Daoy (cell line): ENCODE measurements around the gene NANOS1. TPM values are rescaled to one million over a fixed set of nuclear protein-coding genes. Genes with fewer than 3 reads are reported as not detected.

Source experiments
- DNase-seq: peaks from one replicate; pipeline ENCODE4 v3.0.0-alpha.2; 2015; ENCODE audit warnings: low read depth
- total RNA-seq: library from RNA; depleted of rRNA; stranded (reverse); fragments of >200 nt; shearing (Covaris generic); gene quantifications from 2 replicates; pipeline ENCODE4 v1.2.3, GENCODE V29; 2014; rRNA removed

The NANOS1 gene
- total RNA-seq, 1 experiment from 2014 or later = 3.7 TPM

GRCh38 chr10:119060107-119060506 is 30.6 kb downstream of the NANOS1 start:
- DNase-seq = no peak

- DNase-seq = no peak
These were observed 31.8 kb downstream of the NANOS1 start for GRCh38 chr10:119061352-119061751.

GRCh38 chr10:119061926-119062325 is 32.4 kb downstream of the NANOS1 start:
- no peak for DNase-seq

GRCh38 chr10:119070395-119071165 is 41.1 kb downstream of the NANOS1 start:
- no peak for DNase-seq

- no peak for DNase-seq
These were observed 44.1 kb downstream of the NANOS1 start for GRCh38 chr10:119073584-119073983.

GRCh38 chr10:119078422-119079179 is 49.1 kb downstream of the NANOS1 start:
- DNase-seq = no peak

- DNase-seq = peak; percentile 75
These were observed 50.3 kb downstream of the NANOS1 start for GRCh38 chr10:119079599-119080520.

- DNase-seq = peak; percentile 92
These were observed 51.2 kb downstream of the NANOS1 start, which contains the start of gene EIF3A for GRCh38 chr10:119080521-119081259. Gene EIF3A, minus strand, starts transcription at chr10:119080817. Its CDS starts 141 bp downstream, at chr10:119080676.

Other genes starting within 250 kb of the NANOS1 start
- gene EIF3A, start 51.1 kb downstream of the NANOS1 start, total RNA-seq = 81.6 and 82.6 TPM in 2 replicates
- gene DENND10, start 74.4 kb downstream of the NANOS1 start, total RNA-seq = 19.1 and 36.2 TPM in 2 replicates
- 14.1 and 27.9 TPM in 2 replicates for gene SFXN4, start 136.0 kb downstream of the NANOS1 start, total RNA-seq
- gene PRDX3, start 149.1 kb downstream of the NANOS1 start, total RNA-seq = 171 and 179 TPM in 2 replicates
- 6.1 and 9.8 TPM in 2 replicates for gene GRK5, start 177.9 kb downstream of the NANOS1 start, total RNA-seq